Transverse colon (tissue), 4 donors: ENCODE measurements around the gene DOK1. TPM values are rescaled to one million over a fixed set of nuclear protein-coding genes. Genes with fewer than 3 reads are reported as not detected.

Source experiments
- DNase-seq: peaks from one replicate; pipeline ENCODE4 v3.0.0-alpha.2; 2019
- H3K27ac ChIP-seq, 4 donors: fragments of 200-600 bp; sonication (generic); 2 replicates each; pipeline ENCODE4 v1.5.1; 2016 to 2018; ENCODE audit warnings: inconsistent platforms in 4 of 4
- H3K27me3 ChIP-seq: fragments of 200-600 bp; sonication (generic); 2 replicates; pipeline ENCODE4 v1.5.1; 2017; ENCODE audit warnings: inconsistent platforms
- H3K36me3 ChIP-seq, 4 donors: fragments of 200-600 bp; sonication (generic); 2 replicates each; pipeline ENCODE4 v1.5.1; 2017 to 2019; ENCODE audit warnings: inconsistent platforms in 4 of 4
- H3K4me1 ChIP-seq, 4 donors: fragments of 200-600 bp; sonication (generic); 2 replicates each; pipeline ENCODE4 v1.5.1; 2017 to 2020; ENCODE audit warnings: inconsistent platforms in 4 of 4
- H3K4me3 ChIP-seq, 4 donors: fragments of 200-600 bp; sonication (generic); 1 replicate in 1 of 4; 2 replicates in 3 of 4; pipeline versions ENCODE4 v1.5.1 to v1.6.1; 2017 to 2019; ENCODE audit warnings: inconsistent platforms in 4 of 4
- H3K9me3 ChIP-seq, 2 donors: fragments of 200-600 bp; sonication (generic); 2 replicates each; pipeline ENCODE4 v1.5.1; 2017 to 2019; ENCODE audit warnings: inconsistent platforms in 2 of 2
- EP300 ChIP-seq: sonication (generic); formaldehyde crosslinking; IDR thresholded peaks from one replicate; pipeline ENCODE4 v1.6.1; 2017; ENCODE audit warnings: antibody characterized with exemption, low read depth
- POLR2A ChIP-seq: fragments of 450-650 bp; IDR thresholded peaks from one replicate; pipeline ENCODE4 v1.6.1; 2016; ENCODE audit warnings: antibody characterized with exemption, mild to moderate bottlenecking, moderate library complexity
- POLR2AphosphoS5 ChIP-seq, 3 donors: sonication (generic); formaldehyde crosslinking; IDR thresholded peaks; one replicate each; pipeline ENCODE4 v1.6.1; 2016; ENCODE audit warnings: antibody characterized with exemption in 3 of 3
- WGBS, 2 donors: methylation state at CpG; one replicate each; pipeline ENCODE4 v1.1.5; 2018; ENCODE audit warnings: low coverage in 1 of 2; 5-methylcytosine and 5-hydroxymethylcytosine counted together
- in situ Hi-C, 4 donors: fragments of 200-750 bp; cut with MboI; loops; one replicate each; pipeline versions ENCODE4 v1.15.0 to v1.15.1; 2017; ENCODE audit warnings: low sequenced_read_pairs in 3 of 4, low pct_ligation_motif_present in 1 of 4, low pct_unique_long_range_greater_than_20kb in 1 of 4
- intact Hi-C: fragments of 100-400 bp; cut with DNase I; formaldehyde crosslinking; loops from one replicate; pipeline ENCODE4 v1.15.1; 2023; ENCODE audit warnings: low total_unique reads
- total RNA-seq, 4 donors: library from RNA; depleted of rRNA; stranded (reverse); fragments of >200 nt; gene quantifications; one replicate each; pipeline ENCODE4 v1.1.0, GENCODE V29; 2016
- TF ChIP-seq, protein P1 (sequence below), 5 experiments: fragments of 200-600 bp in 3 of 5; fragments of 450-650 bp in 2 of 5; sonication (generic) in 3 of 5; IDR thresholded peaks; 1 replicate in 2 of 5; 2 replicates in 3 of 5; pipeline ENCODE4 v1.5.1; 2016 to 2017; ENCODE audit warnings: antibody characterized with exemption in 5 of 5, inconsistent platforms in 3 of 5, mild to moderate bottlenecking in 2 of 5, moderate library complexity in 1 of 5

Gene DOK1
- total RNA-seq, 4 donors from 2014 or later = 14.7 to 21.3 (median 20.1) TPM

DNA sequence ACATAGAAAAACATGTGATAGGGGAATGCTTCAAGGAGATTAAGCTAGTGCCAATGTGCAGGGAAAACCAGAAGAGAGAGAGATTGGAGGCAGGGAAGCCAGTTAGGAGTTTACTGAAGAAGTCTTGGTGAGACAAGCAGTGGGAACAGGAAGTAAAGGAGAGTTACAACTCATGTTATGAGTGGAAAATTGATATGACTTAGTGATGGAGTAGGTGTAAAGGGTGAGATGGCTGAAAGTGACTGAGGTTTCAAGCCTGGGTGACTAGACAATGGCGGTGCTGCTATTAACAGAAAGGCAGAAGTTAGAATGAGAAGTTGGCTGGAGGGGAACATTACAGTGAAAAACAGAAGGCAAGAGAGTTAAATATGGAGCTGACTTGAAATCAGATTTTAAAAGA, 16.5 kb downstream of the DOK1 start:
- TF ChIP-seq EP300 (no peak), POLR2A (no peak), POLR2AphosphoS5 (IDR thresholded peaks at IDR 0.05) (no peak)
- TF ChIP-seq, protein P1, sequence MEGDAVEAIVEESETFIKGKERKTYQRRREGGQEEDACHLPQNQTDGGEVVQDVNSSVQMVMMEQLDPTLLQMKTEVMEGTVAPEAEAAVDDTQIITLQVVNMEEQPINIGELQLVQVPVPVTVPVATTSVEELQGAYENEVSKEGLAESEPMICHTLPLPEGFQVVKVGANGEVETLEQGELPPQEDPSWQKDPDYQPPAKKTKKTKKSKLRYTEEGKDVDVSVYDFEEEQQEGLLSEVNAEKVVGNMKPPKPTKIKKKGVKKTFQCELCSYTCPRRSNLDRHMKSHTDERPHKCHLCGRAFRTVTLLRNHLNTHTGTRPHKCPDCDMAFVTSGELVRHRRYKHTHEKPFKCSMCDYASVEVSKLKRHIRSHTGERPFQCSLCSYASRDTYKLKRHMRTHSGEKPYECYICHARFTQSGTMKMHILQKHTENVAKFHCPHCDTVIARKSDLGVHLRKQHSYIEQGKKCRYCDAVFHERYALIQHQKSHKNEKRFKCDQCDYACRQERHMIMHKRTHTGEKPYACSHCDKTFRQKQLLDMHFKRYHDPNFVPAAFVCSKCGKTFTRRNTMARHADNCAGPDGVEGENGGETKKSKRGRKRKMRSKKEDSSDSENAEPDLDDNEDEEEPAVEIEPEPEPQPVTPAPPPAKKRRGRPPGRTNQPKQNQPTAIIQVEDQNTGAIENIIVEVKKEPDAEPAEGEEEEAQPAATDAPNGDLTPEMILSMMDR (IDR thresholded peaks at IDR 0.05) = no peak
- Histone ChIP-seq H3K36me3 (no peaks in the 10 kb centered on the region), H3K9me3 (no peaks in the 10 kb centered on the region), H3K4me1 (peaks cover 0 to 5% (median 0%) of the 10 kb centered on the region in 4 donors), H3K27ac (no peak overlapping the region), H3K27me3 (no peaks in the 10 kb centered on the region), H3K4me3 (no peak overlapping the region)
- no peak for DNase-seq
- in situ Hi-C loops (no loop called here), intact Hi-C loops (no loop called here)
- 60 to 84% methylated on average over 1 of the region's 1 CpG for WGBS, 2 donors

DNA sequence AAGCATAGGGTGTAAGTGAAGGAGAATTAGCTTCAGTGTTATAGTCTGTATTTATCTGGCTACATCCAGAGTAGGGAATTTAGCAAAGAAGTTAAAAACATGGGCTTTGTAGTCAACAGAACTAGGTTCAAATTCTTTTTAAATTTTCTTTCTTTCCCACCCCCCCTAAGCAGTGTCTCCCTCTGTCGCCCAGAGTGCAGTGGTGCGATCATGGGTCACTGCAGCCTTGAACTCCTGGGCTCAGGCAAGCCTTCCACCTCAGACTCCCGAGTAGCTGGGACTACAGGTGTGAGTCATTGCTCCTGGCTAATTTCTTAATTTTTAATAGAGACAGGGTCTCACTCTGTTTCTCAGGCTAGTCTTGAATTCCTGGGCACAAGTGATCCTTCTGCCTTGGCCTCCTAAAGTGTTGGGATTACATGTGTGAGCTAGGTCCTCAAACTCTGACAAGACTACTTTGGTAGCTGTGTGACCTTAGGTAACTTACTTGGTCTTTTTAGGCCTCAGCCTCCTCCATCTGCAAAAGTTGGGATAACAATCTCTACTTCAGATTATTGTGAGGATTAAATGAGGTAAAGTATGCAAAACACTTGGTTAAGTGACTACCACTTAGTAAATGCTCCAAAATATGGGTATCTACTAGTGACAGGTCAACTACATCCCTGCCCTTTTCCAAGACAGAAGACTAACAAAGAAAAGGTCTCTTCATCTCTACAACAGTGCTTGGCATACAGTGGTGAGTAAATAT, 17.8 kb downstream of the DOK1 start:
- H3K9me3 ChIP-seq = no peaks in the 10 kb centered on the region
- TF ChIP-seq POLR2A = no peak
- TF ChIP-seq, protein P1 (IDR thresholded peaks at IDR 0.05) = no peak
- no peak for TF ChIP-seq POLR2AphosphoS5 (IDR thresholded peaks at IDR 0.05)
- no peak for TF ChIP-seq EP300
- H3K27ac ChIP-seq = no peak overlapping the region
- H3K36me3 ChIP-seq = no peaks in the 10 kb centered on the region
- H3K4me1 ChIP-seq = peaks cover 0 to 5% (median 0%) of the 10 kb centered on the region in 4 donors
- no peaks in the 10 kb centered on the region for H3K27me3 ChIP-seq
- in situ Hi-C loops = no loop called here
- no peak overlapping the region for H3K4me3 ChIP-seq
- no peak for DNase-seq
- intact Hi-C loops = no loop called here
- WGBS, 2 donors = 47% methylated on average over 3 of the region's 3 CpGs; no CpG with 5 or more reads in 1 of the 2 donors

DNA sequence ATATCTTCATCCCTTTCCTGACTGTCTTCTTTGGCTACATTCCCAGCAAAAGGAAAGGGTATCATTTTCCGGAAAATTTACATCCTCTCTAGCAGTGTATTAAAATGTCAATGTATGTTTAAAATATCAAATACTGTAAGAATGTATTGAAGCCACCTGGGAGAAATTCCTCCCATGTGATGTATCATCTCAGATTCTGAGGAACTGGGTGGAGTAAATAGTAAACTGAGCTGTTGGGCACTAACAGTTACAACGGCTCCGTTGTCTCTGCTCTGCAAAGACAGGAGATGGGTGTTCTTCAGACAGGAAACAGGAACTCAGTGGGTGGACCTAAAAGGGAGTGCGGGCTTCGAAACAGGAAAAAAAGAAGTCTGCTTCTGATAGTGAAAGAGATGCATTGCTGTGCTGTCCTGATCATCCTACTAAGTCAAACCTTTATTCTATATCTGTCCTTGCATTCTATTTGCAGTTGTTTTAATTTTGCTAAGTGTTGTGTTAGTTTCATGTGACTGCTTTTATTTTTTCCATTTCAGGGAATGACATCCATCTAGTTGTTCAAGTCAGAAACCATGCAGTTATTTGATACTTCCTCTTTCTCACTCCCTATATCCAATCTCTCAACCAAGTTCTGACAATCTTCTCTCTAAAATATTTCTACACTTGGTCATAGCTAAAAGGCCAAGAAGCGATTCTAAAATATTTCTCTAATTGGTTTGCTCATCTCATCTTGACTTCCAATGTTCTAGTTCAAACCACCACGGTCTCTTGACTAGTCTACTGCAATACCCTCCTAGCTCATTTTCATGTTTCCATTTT, 19.4 kb downstream of the DOK1 start:
- 59 to 69% methylated on average over 3 to 7 of the region's 7 CpGs for WGBS, 2 donors
- no peak for TF ChIP-seq EP300
- TF ChIP-seq, protein P1 (IDR thresholded peaks at IDR 0.05) = no peak
- TF ChIP-seq POLR2AphosphoS5 (IDR thresholded peaks at IDR 0.05) = no peak
- TF ChIP-seq POLR2A = no peak
- DNase-seq = no peak
- Histone ChIP-seq H3K4me3 (no peak overlapping the region), H3K27me3 (no peaks in the 10 kb centered on the region), H3K9me3 (no peaks in the 10 kb centered on the region), H3K36me3 (no peaks in the 10 kb centered on the region), H3K27ac (peak overlapping the region in 1 of 4 donors; percentile 1), H3K4me1 (peaks cover 0 to 5% (median 0%) of the 10 kb centered on the region in 4 donors)
- intact Hi-C loops (no loop called here), in situ Hi-C loops (no loop called here)

DNA sequence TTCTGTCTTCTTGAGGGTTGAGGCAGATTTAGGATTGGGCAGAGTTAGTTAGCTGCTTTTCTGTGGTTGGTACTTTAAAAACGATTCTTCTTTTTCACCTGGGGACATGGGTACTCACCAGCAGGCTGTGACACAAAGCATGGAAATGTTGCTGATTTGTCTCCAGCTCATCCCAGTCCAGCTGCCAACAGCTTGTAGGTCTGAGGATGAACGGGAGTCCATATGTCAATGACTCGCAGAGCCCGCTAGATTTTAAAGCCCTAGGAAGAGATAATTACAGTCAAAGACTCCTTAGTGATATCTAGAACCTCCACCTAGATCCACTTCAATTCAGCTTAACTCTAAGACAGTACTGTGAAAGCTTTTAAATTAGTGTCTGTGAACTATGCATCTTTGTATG, 20.8 kb downstream of the DOK1 start:
- WGBS, 2 donors = 78 to 90% methylated on average over 4 of the region's 4 CpGs
- intact Hi-C loops = no loop called here
- no peak overlapping the region for H3K4me3 ChIP-seq
- in situ Hi-C loops = loop anchor here in 3 of 4 donors (5.0 to 25.0 kb wide), 2 partner anchors 73 to 88 kb away; partner anchors contain the start of genes CCDC142 (in 2 of the 3), LBX2 (in 2 of the 3) and TTC31 (in 2 of the 3)
- H3K36me3 ChIP-seq = no peaks in the 10 kb centered on the region
- no peaks in the 10 kb centered on the region for H3K27me3 ChIP-seq
- no peak for TF ChIP-seq EP300
- TF ChIP-seq, protein P1 (IDR thresholded peaks at IDR 0.05) = no peak
- no peak for TF ChIP-seq POLR2AphosphoS5 (IDR thresholded peaks at IDR 0.05)
- TF ChIP-seq POLR2A = no peak
- no peak for DNase-seq
- H3K4me1 ChIP-seq = peaks cover 0 to 5% (median 0%) of the 10 kb centered on the region in 4 donors
- H3K27ac ChIP-seq = no peak overlapping the region
- H3K9me3 ChIP-seq = no peaks in the 10 kb centered on the region
